NCI-H146 treated with DMSO at 0.1 percent for 48 hours (cell line): Measurements from ENCODE around the gene PIP5K1B.
"Not testable (repeated sequence)": the region's sequence is repeated elsewhere in the genome, so short reads cannot be mapped to it uniquely, and the experiment has no call there.

ENCODE experiments used
- DNase-seq: peaks from one replicate; lab custom pipeline; 2025; ENCODE audit not compliant: unreplicated experiment; lab: John Stamatoyannopoulos, UW

Gene PIP5K1B

GRCh38 chr9:68978501-68978900, 273.5 kb downstream of the PIP5K1B start:
- DNase-seq: no peak

GRCh38 chr9:68979538-68980314, 274.7 kb downstream of the PIP5K1B start:
- no peak for DNase-seq

GRCh38 chr9:68980341-68980914, 275.4 kb downstream of the PIP5K1B start:
- no peak for DNase-seq

- DNase-seq: peak; percentile 19
Observed at GRCh38 chr9:68981789-68982188, 276.7 kb downstream of the PIP5K1B start.

- DNase-seq: no peak
Observed at GRCh38 chr9:68983008-68983411, 278.0 kb downstream of the PIP5K1B start.

GRCh38 chr9:68983522-68984424, 278.7 kb downstream of the PIP5K1B start:
- no peak for DNase-seq

- DNase-seq: not testable (repeated sequence)
Observed at GRCh38 chr9:68986949-68987348, 281.9 kb downstream of the PIP5K1B start.

GRCh38 chr9:68991457-68991856, 286.4 kb downstream of the PIP5K1B start:
- no peak for DNase-seq

GRCh38 chr9:68995776-68996175, 290.7 kb downstream of the PIP5K1B start:
- DNase-seq: no peak

GRCh38 chr9:68996462-68996861, 291.4 kb downstream of the PIP5K1B start:
- DNase-seq: peak; percentile 20

GRCh38 chr9:68997666-68998065, 292.6 kb downstream of the PIP5K1B start:
- DNase-seq: no peak

- DNase-seq: no peak
Observed at GRCh38 chr9:68998385-68998784, 293.3 kb downstream of the PIP5K1B start.

- no peak for DNase-seq
Observed at GRCh38 chr9:68998812-68999211, 293.8 kb downstream of the PIP5K1B start.

GRCh38 chr9:68999393-69000105, 294.5 kb downstream of the PIP5K1B start:
- peak; percentile 33 for DNase-seq

GRCh38 chr9:69001921-69002320, 296.9 kb downstream of the PIP5K1B start:
- DNase-seq: no peak

- DNase-seq: no peak
Observed at GRCh38 chr9:69003051-69003450, 298.0 kb downstream of the PIP5K1B start.

GRCh38 chr9:69004836-69005235, 299.8 kb downstream of the PIP5K1B start:
- no peak for DNase-seq

GRCh38 chr9:69009708-69010107, 304.7 kb downstream of the PIP5K1B start:
- no peak for DNase-seq

GRCh38 chr9:69012696-69013381, 307.8 kb downstream of the PIP5K1B start:
- DNase-seq: no peak

GRCh38 chr9:69013382-69013727, 308.3 kb downstream of the PIP5K1B start:
- no peak for DNase-seq

- DNase-seq: no peak
Observed at GRCh38 chr9:69014013-69014412, 309.0 kb downstream of the PIP5K1B start, which contains the start of gene PRKACG. PRKACG (minus strand) TSS chr9:69014113; CDS start chr9:69014092, 21 bp downstream.
